Subcutaneous abdominal adipose tissue (tissue), 5 donors: ENCODE measurements around the gene TMEM222.
A peak's percentile ranks its signal among the peaks of the same experiment; 100 is the strongest.
"Not testable (repeated sequence)": the region's sequence is repeated elsewhere in the genome, so short reads cannot be mapped to it uniquely, and the experiment has no call there.

Experiments used
- H3K27ac ChIP-seq: one replicate; pipeline ENCODE4 v1.7.0; 2013; ENCODE audit warnings: low read depth, mild to moderate bottlenecking, inconsistent platforms, low read length, moderate library complexity
- H3K27me3 ChIP-seq, 5 donors: one replicate each; pipeline ENCODE4 v1.7.0; 2013; ENCODE audit warnings: low read length in 5 of 5, inconsistent platforms in 1 of 5; ENCODE audit not compliant: control insufficient read depth in 5 of 5, insufficient read depth in 4 of 5
- H3K36me3 ChIP-seq, 5 donors: one replicate each; pipeline ENCODE4 v1.7.0; 2013; ENCODE audit warnings: low read length in 5 of 5; ENCODE audit not compliant: control insufficient read depth in 5 of 5, insufficient read depth in 5 of 5
- H3K4me1 ChIP-seq, 5 donors: one replicate each; pipeline ENCODE4 v1.7.0; 2013; ENCODE audit warnings: low read length in 5 of 5, mild to moderate bottlenecking in 3 of 5, moderate library complexity in 1 of 5; ENCODE audit not compliant: control insufficient read depth in 5 of 5, insufficient read depth in 5 of 5
- H3K4me3 ChIP-seq, 5 donors: one replicate each; pipeline ENCODE4 v1.7.0; 2013; ENCODE audit warnings: low read length in 5 of 5, low read depth in 1 of 5
- H3K9ac ChIP-seq, 5 donors: one replicate each; pipeline ENCODE4 v1.7.0; 2013; ENCODE audit warnings: low read length in 5 of 5, mild to moderate bottlenecking in 4 of 5, moderate library complexity in 3 of 5
- H3K9me3 ChIP-seq, 5 donors: one replicate each; pipeline ENCODE4 v1.7.0; 2013; ENCODE audit warnings: low read length in 5 of 5; ENCODE audit not compliant: control insufficient read depth in 5 of 5
- donor health status: healthy.
- donor health status: healthy.
- donor health status: healthy.
- donor health status: healthy.
- donor health status: healthy.

TMEM222 gene

GRCh38 chr1:27321813-27322568, at the start of gene TMEM222:
TMEM222 (plus strand) TSS chr1:27322163; CDS start chr1:27322198, 35 bp downstream.
- peak within 1 kb of the TSS; percentile 93 to 98 (median 97) for H3K9ac ChIP-seq
- peak within 1 kb of the TSS; percentile 87 to 98 (median 98) for H3K4me3 ChIP-seq
- peaks cover 0 to 12% (median 9%) of the 10 kb centered on the region in 5 donors for H3K27me3 ChIP-seq
- H3K4me1 ChIP-seq, result peaks cover 5 to 29% (median 25%) of the 10 kb centered on the region in 5 donors
- H3K27ac ChIP-seq, result peak within 1 kb of the TSS; percentile 86
- H3K36me3 ChIP-seq, result peaks cover 0 to 23% (median 19%) of the 10 kb centered on the region in 5 donors
- no peaks in the 10 kb centered on the region for H3K9me3 ChIP-seq

GRCh38 chr1:27274204-27274603, 47.8 kb upstream of the TMEM222 start:
- Histone ChIP-seq H3K9ac (no peak overlapping the region), H3K27ac (no peak overlapping the region), H3K4me3 (no peak overlapping the region), H3K36me3 (peaks cover 0 to 4% (median 0%) of the 10 kb centered on the region in 5 donors), H3K4me1 (no peaks in the 10 kb centered on the region), H3K27me3 (no peaks in the 10 kb centered on the region), H3K9me3 (no peaks in the 10 kb centered on the region)

GRCh38 chr1:27275696-27276095, 46.3 kb upstream of the TMEM222 start:
- Histone ChIP-seq H3K9ac (no peak overlapping the region), H3K27ac (no peak overlapping the region), H3K4me3 (no peak overlapping the region), H3K4me1 (no peaks in the 10 kb centered on the region), H3K36me3 (peaks cover 0 to 4% (median 0%) of the 10 kb centered on the region in 5 donors), H3K27me3 (no peaks in the 10 kb centered on the region), H3K9me3 (no peaks in the 10 kb centered on the region)

GRCh38 chr1:27284425-27285273, 37.3 kb upstream of the TMEM222 start:
- H3K36me3 ChIP-seq, result peaks cover 2 to 44% (median 25%) of the 10 kb centered on the region in 5 donors
- H3K4me1 ChIP-seq, result no peaks in the 10 kb centered on the region
- H3K4me3 ChIP-seq, result no peak overlapping the region
- H3K27me3 ChIP-seq, result no peaks in the 10 kb centered on the region
- H3K27ac ChIP-seq, result no peak overlapping the region
- H3K9me3 ChIP-seq, result no peaks in the 10 kb centered on the region
- H3K9ac ChIP-seq, result no peak overlapping the region

GRCh38 chr1:27285274-27285660, 36.7 kb upstream of the TMEM222 start:
- Histone ChIP-seq H3K4me3 (no peak overlapping the region), H3K36me3 (peaks cover 2 to 48% (median 25%) of the 10 kb centered on the region in 5 donors), H3K27ac (no peak overlapping the region), H3K4me1 (no peaks in the 10 kb centered on the region), H3K9ac (no peak overlapping the region), H3K9me3 (no peaks in the 10 kb centered on the region), H3K27me3 (no peaks in the 10 kb centered on the region)

GRCh38 chr1:27285821-27286220, 36.1 kb upstream of the TMEM222 start:
- not testable (repeated sequence) for H3K27ac ChIP-seq, H3K4me1 ChIP-seq, H3K4me3 ChIP-seq, H3K27me3 ChIP-seq, H3K9ac ChIP-seq, H3K9me3 ChIP-seq
- H3K36me3 ChIP-seq, result peaks cover 2 to 54% (median 30%) of the 10 kb centered on the region in 5 donors

GRCh38 chr1:27289125-27289524, 32.8 kb upstream of the TMEM222 start:
- H3K27ac ChIP-seq, H3K27me3 ChIP-seq, H3K4me3 ChIP-seq, H3K4me1 ChIP-seq, H3K9ac ChIP-seq, H3K9me3 ChIP-seq: not testable (repeated sequence)
- peaks cover 5 to 64% (median 37%) of the 10 kb centered on the region in 5 donors for H3K36me3 ChIP-seq

- H3K4me3 ChIP-seq, result no peak overlapping the region
- H3K27ac ChIP-seq, result no peak overlapping the region
- H3K9me3 ChIP-seq, result no peaks in the 10 kb centered on the region
- no peaks in the 10 kb centered on the region for H3K4me1 ChIP-seq
- peaks cover 7 to 71% (median 49%) of the 10 kb centered on the region in 5 donors for H3K36me3 ChIP-seq
- no peaks in the 10 kb centered on the region for H3K27me3 ChIP-seq
- no peak overlapping the region for H3K9ac ChIP-seq
Measured at GRCh38 chr1:27290581-27290980, 31.4 kb upstream of the TMEM222 start.

GRCh38 chr1:27292106-27292505, 29.9 kb upstream of the TMEM222 start:
- Histone ChIP-seq H3K36me3 (peaks cover 7 to 76% (median 60%) of the 10 kb centered on the region in 5 donors), H3K9ac (no peak overlapping the region), H3K9me3 (no peaks in the 10 kb centered on the region), H3K27ac (no peak overlapping the region), H3K4me1 (no peaks in the 10 kb centered on the region), H3K4me3 (no peak overlapping the region), H3K27me3 (no peaks in the 10 kb centered on the region)

- no peaks in the 10 kb centered on the region for H3K27me3 ChIP-seq
- no peak overlapping the region for H3K27ac ChIP-seq
- H3K36me3 ChIP-seq, result peaks cover 7 to 84% (median 68%) of the 10 kb centered on the region in 5 donors
- H3K9me3 ChIP-seq, result no peaks in the 10 kb centered on the region
- no peak overlapping the region for H3K9ac ChIP-seq
- H3K4me1 ChIP-seq, result peaks cover 0 to 3% (median 2%) of the 10 kb centered on the region in 5 donors
- no peak overlapping the region for H3K4me3 ChIP-seq
Measured at GRCh38 chr1:27293915-27294314, 28.0 kb upstream of the TMEM222 start.
